CD14-positive monocyte (primary cell): ENCODE measurements around the gene SEPTIN10. TPM values are rescaled to one million over a fixed set of nuclear protein-coding genes. Genes with fewer than 3 reads are reported as not detected.
A peak's percentile ranks its signal among the peaks of the same experiment; 100 is the strongest.
"Not testable (repeated sequence)": the region's sequence is repeated elsewhere in the genome, so short reads cannot be mapped to it uniquely, and the experiment has no call there.

Experiments used
- DNase-seq, 3 donors: peaks; one replicate each; pipeline ENCODE4 v3.0.0-alpha.2; 2011 to 2022
- H2AFZ ChIP-seq: 2 replicates; pipeline ENCODE4 v1.6.0; 2012; ENCODE audit warnings: mild to moderate bottlenecking, low read depth, low read length, inconsistent platforms; ENCODE audit not compliant: insufficient read depth, poor library complexity, severe bottlenecking
- H3K27ac ChIP-seq, 2 donors: 1 replicate in 1 of 2; 2 replicates in 1 of 2; pipeline ENCODE4 v1.5.1; 2012 to 2013; ENCODE audit warnings: low read length in 2 of 2, control low read depth in 1 of 2, inconsistent platforms in 1 of 2, low read depth in 1 of 2, mild to moderate bottlenecking in 1 of 2
- H3K27me3 ChIP-seq, 2 donors: one replicate each; pipeline versions ENCODE4 v1.6.0 to v1.6.1; 2011 to 2013; ENCODE audit warnings: low read length in 2 of 2; ENCODE audit not compliant: control insufficient read depth in 2 of 2, insufficient read depth in 2 of 2
- H3K36me3 ChIP-seq, 2 donors: replicated peaks in 1 of 2; 1 replicate in 1 of 2; 2 replicates in 1 of 2; pipeline versions ENCODE4 v1.5.1 to v1.6.1; 2012 to 2013; ENCODE audit warnings: low read length in 2 of 2, control low read depth in 1 of 2, inconsistent platforms in 1 of 2, mild to moderate bottlenecking in 1 of 2; ENCODE audit not compliant: insufficient read depth in 2 of 2, control insufficient read depth in 1 of 2
- H3K4me1 ChIP-seq, 2 donors: 1 replicate in 1 of 2; 2 replicates in 1 of 2; pipeline versions ENCODE4 v1.5.1 to v1.6.1; 2012 to 2013; ENCODE audit warnings: low read length in 2 of 2, control low read depth in 1 of 2, inconsistent platforms in 1 of 2, mild to moderate bottlenecking in 1 of 2, moderate library complexity in 1 of 2; ENCODE audit not compliant: insufficient read depth in 2 of 2, control insufficient read depth in 1 of 2
- H3K4me2 ChIP-seq: replicated peaks from 2 replicates; pipeline ENCODE3; 2012; ENCODE audit warnings: low read length, moderate library complexity, mild to moderate bottlenecking; ENCODE audit not compliant: poor library complexity, severe bottlenecking; ENCODE audit errors: extremely low read depth
- H3K4me3 ChIP-seq, 3 experiments: fragments of 200-600 bp in 1 of 3; sonication (generic) in 1 of 3; replicated peaks in 1 of 3; 1 replicate in 2 of 3; 2 replicates in 1 of 3; pipeline ENCODE4 v1.5.1; 2011 to 2013; ENCODE audit warnings: low read length in 3 of 3, mild to moderate bottlenecking in 3 of 3, control low read depth in 2 of 3, low read depth in 2 of 3, inconsistent platforms in 1 of 3, moderate library complexity in 1 of 3
- H3K79me2 ChIP-seq: 2 replicates; pipeline ENCODE4 v1.6.0; 2012; ENCODE audit warnings: mild to moderate bottlenecking, control low read depth, inconsistent platforms, low read length, moderate library complexity; ENCODE audit not compliant: insufficient read depth
- H3K9ac ChIP-seq: 2 replicates; pipeline ENCODE4 v1.6.0; 2017; ENCODE audit warnings: low read length, mild to moderate bottlenecking; ENCODE audit not compliant: insufficient read depth, poor library complexity, severe bottlenecking
- H3K9me3 ChIP-seq, 2 donors: replicated peaks in 1 of 2; 1 replicate in 1 of 2; 2 replicates in 1 of 2; pipeline versions ENCODE4 v1.5.1 to v1.6.1; 2012 to 2013; ENCODE audit warnings: low read length in 2 of 2, control low read depth in 1 of 2; ENCODE audit not compliant: control insufficient read depth in 1 of 2, insufficient read depth in 1 of 2
- H4K20me1 ChIP-seq: 2 replicates; pipeline ENCODE4 v1.6.0; 2012; ENCODE audit warnings: mild to moderate bottlenecking, low read length, control low read depth, moderate library complexity; ENCODE audit not compliant: insufficient read depth
- H3K27ac Mint-ChIP-seq, 7 donors: one replicate each; pipeline ENCODE4 v1.8.0; 2020; ENCODE audit warnings: mild to moderate bottlenecking in 7 of 7, mixed read lengths in 7 of 7, moderate library complexity in 6 of 7, inconsistent platforms in 2 of 7
- H3K27me3 Mint-ChIP-seq, 3 donors: one replicate each; pipeline ENCODE4 v1.8.0; 2021 to 2022; ENCODE audit warnings: low read depth in 3 of 3, mild to moderate bottlenecking in 3 of 3, mixed read lengths in 3 of 3, moderate library complexity in 3 of 3, inconsistent platforms in 1 of 3
- H3K36me3 Mint-ChIP-seq, 2 donors: one replicate each; pipeline ENCODE4 v1.8.0; 2020; ENCODE audit warnings: mixed read lengths in 2 of 2, inconsistent platforms in 1 of 2, mild to moderate bottlenecking in 1 of 2
- H3K4me1 Mint-ChIP-seq: one replicate; pipeline ENCODE4 v1.8.0; 2020; ENCODE audit warnings: mild to moderate bottlenecking, mixed read lengths
- H3K4me3 Mint-ChIP-seq, 2 donors: one replicate each; pipeline ENCODE4 v1.8.0; 2020; ENCODE audit warnings: mild to moderate bottlenecking in 2 of 2, mixed read lengths in 2 of 2, moderate library complexity in 1 of 2
- H3K9me3 Mint-ChIP-seq, 7 donors: one replicate each; pipeline ENCODE4 v1.8.0; 2020 to 2022; ENCODE audit warnings: mixed read lengths in 7 of 7, mild to moderate bottlenecking in 6 of 7, moderate library complexity in 6 of 7, inconsistent platforms in 2 of 7
- CTCF ChIP-seq: fragments of 200-600 bp; IDR thresholded peaks from one replicate; pipeline ENCODE4 v1.8.0; 2022; ENCODE audit warnings: antibody characterized with exemption, mild to moderate bottlenecking
- WGBS: methylation state at CpG from one replicate; pipeline ENCODE4 v1.1.5; 2013; ENCODE audit warnings: missing lambda C conversion rate; ENCODE audit not compliant: insufficient coverage; 5-methylcytosine and 5-hydroxymethylcytosine counted together
- intact Hi-C, 2 donors: fragments of 100-400 bp; cut with micrococcal nuclease; formaldehyde crosslinking; loops; one replicate each; pipeline versions ENCODE4 v1.15.0 to v1.15.1; 2023
- polyA plus RNA-seq, 3 donors: library from polyadenylated mRNA; depleted of rRNA in 1 of 3; unstranded in 2 of 3; stranded (reverse) in 1 of 3; fragments of 300-500 nt in 2 of 3; fragments of >200 nt in 1 of 3; fragmentation: Illumina TruSeq in 2 of 3; gene quantifications; 1 replicate in 2 of 3; 2 replicates in 1 of 3; pipeline ENCODE4 v1.2.3, GENCODE V29; 2012 to 2021

The SEPTIN10 gene
- polyA plus RNA-seq, 3 donors, result 4.2 to 6.8 (median 4.4) TPM

- H3K79me2 ChIP-seq, result no peaks in the 10 kb centered on the region
- no peak overlapping the region for H3K4me3 ChIP-seq
- intact Hi-C loops, result no loop called here
Observed at GRCh38 chr2:109537565-109538222, 76.1 kb downstream of the SEPTIN10 start.

GRCh38 chr2:109536556-109536955, 77.2 kb downstream of the SEPTIN10 start:
- H3K9me3 Mint-ChIP-seq, H3K4me1 Mint-ChIP-seq, H3K27ac Mint-ChIP-seq, H3K79me2 ChIP-seq, H3K9ac ChIP-seq, H3K4me3 ChIP-seq, intact Hi-C loops, H3K4me2 ChIP-seq, H3K27me3 ChIP-seq, H3K36me3 Mint-ChIP-seq, H3K4me1 ChIP-seq, H2AFZ ChIP-seq, H4K20me1 ChIP-seq, H3K27ac ChIP-seq, DNase-seq, H3K27me3 Mint-ChIP-seq, H3K36me3 ChIP-seq, H3K4me3 Mint-ChIP-seq, H3K9me3 ChIP-seq: not testable (repeated sequence)
- WGBS, result 74% methylated on average over 3 of the region's 3 CpGs

More at GRCh38 chr2:109537565-109538222, 76.1 kb downstream of the SEPTIN10 start:
- Mint-ChIP-seq H3K4me3 (no peak overlapping the region), H3K9me3 (peaks cover 0 to 1% (median 0%) of the 10 kb centered on the region in 7 donors), H3K27ac (peak overlapping the region in 1 of 7 donors; percentile 17), H3K27me3 (peaks cover 5 to 9% (median 8%) of the 10 kb centered on the region in 3 donors), H3K4me1 (no peaks in the 10 kb centered on the region), H3K36me3 (no peaks in the 10 kb centered on the region)
- DNase-seq, result no peak
- Histone ChIP-seq H2AFZ (no peak overlapping the region), H4K20me1 (no peaks in the 10 kb centered on the region), H3K9me3 (no peaks in the 10 kb centered on the region), H3K27me3 (no peaks in the 10 kb centered on the region), H3K9ac (no peak overlapping the region), H3K36me3 (no peaks in the 10 kb centered on the region), H3K27ac (no peak overlapping the region), H3K4me2 (no peak overlapping the region), H3K4me1 (no peaks in the 10 kb centered on the region)
- WGBS, result 100% methylated on average over 1 of the region's 10 CpGs
- no peak for TF ChIP-seq CTCF
